Measurements from ENCODE around the gene CTAGE1. TPM values are rescaled to one million over a fixed set of nuclear protein-coding genes. Genes with fewer than 3 reads are reported as not detected.

CTAGE1 gene
- total RNA-seq, 1 experiment from 2014 or later, result not detected

GRCh38 chr18:22433956-22434355 is 16.2 kb upstream of the CTAGE1 start:
- Histone ChIP-seq H3K9me2 (replicated peaks; ENCODE audit: low read length) (no peaks in the 10 kb centered on the region), H3K79me2 (ENCODE audit: low read length) (no peaks in the 10 kb centered on the region), H3K4me3 (ENCODE audit: low read length) (no peak overlapping the region), H3K36me3 (ENCODE audit: low read depth, low read length) (no peaks in the 10 kb centered on the region), H3K27me3 (ENCODE audit: low read length) (no peaks in the 10 kb centered on the region), H3K4me1 (ENCODE audit: insufficient read depth, low read length) (peaks cover 32% of the 10 kb centered on the region), H3K9ac (ENCODE audit: low read length) (no peak overlapping the region), H3K27ac (ENCODE audit: low read length) (no peak overlapping the region), H4K20me1 (ENCODE audit: low read length) (no peaks in the 10 kb centered on the region), H2AFZ (ENCODE audit: low read length) (no peak overlapping the region), H3K4me2 (ENCODE audit: low read length) (no peak overlapping the region), H3F3A (ENCODE audit: low read length, unreplicated experiment) (no peaks in the 10 kb centered on the region), H3K9me3 (ENCODE audit: low read length) (no peaks in the 10 kb centered on the region)
- intact Hi-C loops (cut with micrococcal nuclease), result loop anchor here (10.0 kb wide), 1 partner anchor 71 kb away; no protein-coding TSS in a partner anchor
- BruUV-seq (replicated peaks), result no TSS peak
- ChIA-PET CTCF (no interaction called here), POLR2A (ENCODE audit: unreplicated experiment) (no interaction called here)
- DNase-seq, result no peak
- no peak for ATAC-seq
- no peak for TF ChIP-seq EZH2 (IDR thresholded peaks at IDR 0.05; ENCODE audit: low read length, unreplicated experiment)
- TF ChIP-seq CTCF (conservative IDR thresholded peaks at IDR 0.05; ENCODE audit: low read depth, low read length), result no peak
- TF ChIP-seq EZH2phosphoT487 (IDR thresholded peaks at IDR 0.05; ENCODE audit: borderline replicate concordance, low read length), result no peak

GRCh38 chr18:22432657-22433137 is 15.0 kb upstream of the CTAGE1 start:
- H3K27me3 ChIP-seq (ENCODE audit: low read length), result no peaks in the 10 kb centered on the region
- ATAC-seq, result peak; percentile 79
- ChIA-PET CTCF (no interaction called here), POLR2A (ENCODE audit: unreplicated experiment) (no interaction called here)
- TF ChIP-seq CTCF (conservative IDR thresholded peaks at IDR 0.05; ENCODE audit: low read depth, low read length) (no peak), EZH2phosphoT487 (IDR thresholded peaks at IDR 0.05; ENCODE audit: borderline replicate concordance, low read length) (no peak), EZH2 (IDR thresholded peaks at IDR 0.05; ENCODE audit: low read length, unreplicated experiment) (no peak)
- H4K20me1 ChIP-seq (ENCODE audit: low read length), result no peaks in the 10 kb centered on the region
- peak; percentile 90 for DNase-seq
- no peaks in the 10 kb centered on the region for H3K79me2 ChIP-seq (ENCODE audit: low read length)
- no TSS peak for BruUV-seq (replicated peaks)
- H3K4me1 ChIP-seq (ENCODE audit: insufficient read depth, low read length), result peaks cover 41% of the 10 kb centered on the region
- H3F3A ChIP-seq (ENCODE audit: low read length, unreplicated experiment), result no peaks in the 10 kb centered on the region
- peak overlapping the region; percentile 59 for H3K4me2 ChIP-seq (ENCODE audit: low read length)
- H3K9ac ChIP-seq (ENCODE audit: low read length), result no peak overlapping the region
- intact Hi-C loops (cut with micrococcal nuclease), result loop anchor here (10.0 kb wide), 1 partner anchor 72 kb away; no protein-coding TSS in a partner anchor
- no peaks in the 10 kb centered on the region for H3K9me2 ChIP-seq (replicated peaks; ENCODE audit: low read length)
- peak overlapping the region; percentile 62 for H3K27ac ChIP-seq (ENCODE audit: low read length)
- no peaks in the 10 kb centered on the region for H3K36me3 ChIP-seq (ENCODE audit: low read depth, low read length)
- H3K9me3 ChIP-seq (ENCODE audit: low read length), result no peaks in the 10 kb centered on the region
- H3K4me3 ChIP-seq (ENCODE audit: low read length), result no peak overlapping the region
- peak overlapping the region; percentile 55 for H2AFZ ChIP-seq (ENCODE audit: low read length)

- no TSS peak for BruUV-seq (replicated peaks)
- ChIA-PET POLR2A (ENCODE audit: unreplicated experiment) (no interaction called here), CTCF (no interaction called here)
- H2AFZ ChIP-seq (ENCODE audit: low read length), result no peak overlapping the region
- no peak for ATAC-seq
- no peak overlapping the region for H3K4me3 ChIP-seq (ENCODE audit: low read length)
- no peaks in the 10 kb centered on the region for H3K36me3 ChIP-seq (ENCODE audit: low read depth, low read length)
- no peak overlapping the region for H3K4me2 ChIP-seq (ENCODE audit: low read length)
- no peak overlapping the region for H3K9ac ChIP-seq (ENCODE audit: low read length)
- H3K27me3 ChIP-seq (ENCODE audit: low read length), result no peaks in the 10 kb centered on the region
- no peaks in the 10 kb centered on the region for H3K79me2 ChIP-seq (ENCODE audit: low read length)
- H4K20me1 ChIP-seq (ENCODE audit: low read length), result no peaks in the 10 kb centered on the region
- no peak overlapping the region for H3K27ac ChIP-seq (ENCODE audit: low read length)
- no peaks in the 10 kb centered on the region for H3K9me3 ChIP-seq (ENCODE audit: low read length)
- no peak for TF ChIP-seq EZH2phosphoT487 (IDR thresholded peaks at IDR 0.05; ENCODE audit: borderline replicate concordance, low read length)
- no peak for TF ChIP-seq CTCF (conservative IDR thresholded peaks at IDR 0.05; ENCODE audit: low read depth, low read length)
- H3K4me1 ChIP-seq (ENCODE audit: insufficient read depth, low read length), result peaks cover 26% of the 10 kb centered on the region
- H3F3A ChIP-seq (ENCODE audit: low read length, unreplicated experiment), result no peaks in the 10 kb centered on the region
- intact Hi-C loops (cut with micrococcal nuclease), result no loop called here
- DNase-seq, result no peak
- H3K9me2 ChIP-seq (replicated peaks; ENCODE audit: low read length), result no peaks in the 10 kb centered on the region
Measured at GRCh38 chr18:22429564-22429963, 11.8 kb upstream of the CTAGE1 start.

Measured in PC-3 (cell line).